ENCODE results near the gene EXD2. TPM values are rescaled to one million over a fixed set of nuclear protein-coding genes. Genes with fewer than 3 reads are reported as not detected.

Gene EXD2
- total and polyA plus RNA-seq, 2 of the 13 experiments (the other 11 are each of a cell fraction or from before 2014, with no cell fraction given), result 9.5 to 15.1 TPM

DNA sequence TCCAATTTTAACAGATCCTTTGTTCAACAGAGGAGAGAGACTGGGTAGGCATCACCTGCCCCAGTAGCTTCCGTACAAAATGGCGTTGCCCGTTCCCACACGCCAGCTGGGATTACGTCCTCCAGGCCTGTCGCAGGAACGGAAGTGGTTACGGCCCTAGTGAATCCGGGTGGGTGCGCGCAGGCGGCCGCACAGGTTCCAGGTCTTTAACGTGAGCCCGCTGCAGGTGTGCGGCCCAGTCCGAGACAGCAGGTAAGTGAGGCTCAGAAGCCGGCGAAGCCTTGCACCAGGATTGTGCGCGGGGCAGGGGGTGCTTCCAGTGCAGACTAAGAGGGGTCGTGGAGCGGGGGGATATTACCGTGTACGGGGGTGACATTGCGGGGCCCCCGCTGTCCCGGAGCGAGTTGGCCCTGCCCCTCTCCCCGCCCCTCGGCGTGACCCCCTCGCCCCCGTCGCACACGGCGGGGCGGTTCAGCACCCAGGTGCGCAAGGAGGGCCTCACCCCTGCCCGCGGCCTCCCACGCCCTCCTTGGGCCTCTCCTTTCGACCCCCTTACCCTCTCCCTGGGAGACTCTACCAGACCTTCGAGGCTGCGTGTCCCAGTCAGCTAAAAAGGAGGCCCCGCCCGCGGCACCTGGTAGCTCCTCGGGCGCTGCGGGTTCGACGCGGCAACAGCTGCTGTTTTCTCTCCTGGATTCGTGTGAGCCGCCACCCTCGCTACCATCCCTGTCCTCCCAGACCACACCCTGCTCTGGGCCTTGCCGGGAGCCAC is at the start of gene EXD2 (continued):
- TF ChIP-seq, protein P1, sequence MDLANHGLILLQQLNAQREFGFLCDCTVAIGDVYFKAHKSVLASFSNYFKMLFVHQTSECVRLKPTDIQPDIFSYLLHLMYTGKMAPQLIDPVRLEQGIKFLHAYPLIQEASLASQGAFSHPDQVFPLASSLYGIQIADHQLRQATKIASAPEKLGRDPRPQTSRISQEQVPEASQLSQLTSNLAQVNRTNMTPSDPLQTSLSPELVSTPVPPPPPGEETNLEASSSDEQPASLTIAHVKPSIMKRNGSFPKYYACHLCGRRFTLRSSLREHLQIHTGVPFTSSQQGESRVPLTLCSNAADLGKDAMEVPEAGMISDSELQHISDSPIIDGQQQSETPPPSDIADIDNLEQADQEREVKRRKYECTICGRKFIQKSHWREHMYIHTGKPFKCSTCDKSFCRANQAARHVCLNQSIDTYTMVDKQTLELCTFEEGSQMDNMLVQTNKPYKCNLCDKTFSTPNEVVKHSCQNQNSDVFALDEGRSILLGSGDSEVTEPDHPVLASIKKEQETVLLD (CRISPR knock-in tag; IDR thresholded peaks at IDR 0.05; ENCODE audit: low read depth), result no peak
- TF ChIP-seq FLYWCH1 (CRISPR knock-in tag; IDR thresholded peaks at IDR 0.05) (no peak), ZNF292 (CRISPR knock-in tag; IDR thresholded peaks at IDR 0.05; ENCODE audit: borderline replicate concordance, low read depth) (peak; percentile 62; the same call in 1 of the 2 replicates), AGO2 (optimal IDR thresholded peaks at IDR 0.05; ENCODE audit: low read depth, low read length) (no peak), ASH2L (IDR thresholded peaks at IDR 0.05; ENCODE audit: insufficient read length, low read depth, low read length) (peak; percentile 94), DMAP1 (CRISPR knock-in tag; IDR thresholded peaks at IDR 0.05) (peak; percentile 86), U2AF2 (IDR thresholded peaks at IDR 0.05; ENCODE audit: low read depth, low read length) (no peak), ZNF850 (CRISPR knock-in tag; conservative IDR thresholded peaks at IDR 0.05) (no peak), CENPT (CRISPR knock-in tag; IDR thresholded peaks at IDR 0.05; ENCODE audit: low read depth) (no peak), ZNF260 (CRISPR knock-in tag; IDR thresholded peaks at IDR 0.05; ENCODE audit: borderline replicate concordance, low read depth) (no peak), ZNF207 (IDR thresholded peaks at IDR 0.05; ENCODE audit: borderline replicate concordance) (no peak), ZNF737 (CRISPR knock-in tag; IDR thresholded peaks at IDR 0.05; ENCODE audit: borderline replicate concordance) (no peak), HNF4A (CRISPR knock-in tag; IDR thresholded peaks at IDR 0.05) (peak; percentile 34; the same call in 1 of the 2 replicates), CBX5 (CRISPR knock-in tag; IDR thresholded peaks at IDR 0.05; ENCODE audit: borderline replicate concordance) (peak; percentile 63)
- TF ChIP-seq, protein P2, sequence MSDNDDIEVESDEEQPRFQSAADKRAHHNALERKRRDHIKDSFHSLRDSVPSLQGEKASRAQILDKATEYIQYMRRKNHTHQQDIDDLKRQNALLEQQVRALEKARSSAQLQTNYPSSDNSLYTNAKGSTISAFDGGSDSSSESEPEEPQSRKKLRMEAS (IDR thresholded peaks at IDR 0.05), result peak; percentile 91
- TF ChIP-seq, protein P3, sequence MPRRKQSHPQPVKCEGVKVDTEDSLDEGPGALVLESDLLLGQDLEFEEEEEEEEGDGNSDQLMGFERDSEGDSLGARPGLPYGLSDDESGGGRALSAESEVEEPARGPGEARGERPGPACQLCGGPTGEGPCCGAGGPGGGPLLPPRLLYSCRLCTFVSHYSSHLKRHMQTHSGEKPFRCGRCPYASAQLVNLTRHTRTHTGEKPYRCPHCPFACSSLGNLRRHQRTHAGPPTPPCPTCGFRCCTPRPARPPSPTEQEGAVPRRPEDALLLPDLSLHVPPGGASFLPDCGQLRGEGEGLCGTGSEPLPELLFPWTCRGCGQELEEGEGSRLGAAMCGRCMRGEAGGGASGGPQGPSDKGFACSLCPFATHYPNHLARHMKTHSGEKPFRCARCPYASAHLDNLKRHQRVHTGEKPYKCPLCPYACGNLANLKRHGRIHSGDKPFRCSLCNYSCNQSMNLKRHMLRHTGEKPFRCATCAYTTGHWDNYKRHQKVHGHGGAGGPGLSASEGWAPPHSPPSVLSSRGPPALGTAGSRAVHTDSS (CRISPR knock-in tag; conservative IDR thresholded peaks at IDR 0.05), result 0 out of 2 replicates have a peak, but pooled peaks have one; percentile 34
- TF ChIP-seq, protein P4, sequence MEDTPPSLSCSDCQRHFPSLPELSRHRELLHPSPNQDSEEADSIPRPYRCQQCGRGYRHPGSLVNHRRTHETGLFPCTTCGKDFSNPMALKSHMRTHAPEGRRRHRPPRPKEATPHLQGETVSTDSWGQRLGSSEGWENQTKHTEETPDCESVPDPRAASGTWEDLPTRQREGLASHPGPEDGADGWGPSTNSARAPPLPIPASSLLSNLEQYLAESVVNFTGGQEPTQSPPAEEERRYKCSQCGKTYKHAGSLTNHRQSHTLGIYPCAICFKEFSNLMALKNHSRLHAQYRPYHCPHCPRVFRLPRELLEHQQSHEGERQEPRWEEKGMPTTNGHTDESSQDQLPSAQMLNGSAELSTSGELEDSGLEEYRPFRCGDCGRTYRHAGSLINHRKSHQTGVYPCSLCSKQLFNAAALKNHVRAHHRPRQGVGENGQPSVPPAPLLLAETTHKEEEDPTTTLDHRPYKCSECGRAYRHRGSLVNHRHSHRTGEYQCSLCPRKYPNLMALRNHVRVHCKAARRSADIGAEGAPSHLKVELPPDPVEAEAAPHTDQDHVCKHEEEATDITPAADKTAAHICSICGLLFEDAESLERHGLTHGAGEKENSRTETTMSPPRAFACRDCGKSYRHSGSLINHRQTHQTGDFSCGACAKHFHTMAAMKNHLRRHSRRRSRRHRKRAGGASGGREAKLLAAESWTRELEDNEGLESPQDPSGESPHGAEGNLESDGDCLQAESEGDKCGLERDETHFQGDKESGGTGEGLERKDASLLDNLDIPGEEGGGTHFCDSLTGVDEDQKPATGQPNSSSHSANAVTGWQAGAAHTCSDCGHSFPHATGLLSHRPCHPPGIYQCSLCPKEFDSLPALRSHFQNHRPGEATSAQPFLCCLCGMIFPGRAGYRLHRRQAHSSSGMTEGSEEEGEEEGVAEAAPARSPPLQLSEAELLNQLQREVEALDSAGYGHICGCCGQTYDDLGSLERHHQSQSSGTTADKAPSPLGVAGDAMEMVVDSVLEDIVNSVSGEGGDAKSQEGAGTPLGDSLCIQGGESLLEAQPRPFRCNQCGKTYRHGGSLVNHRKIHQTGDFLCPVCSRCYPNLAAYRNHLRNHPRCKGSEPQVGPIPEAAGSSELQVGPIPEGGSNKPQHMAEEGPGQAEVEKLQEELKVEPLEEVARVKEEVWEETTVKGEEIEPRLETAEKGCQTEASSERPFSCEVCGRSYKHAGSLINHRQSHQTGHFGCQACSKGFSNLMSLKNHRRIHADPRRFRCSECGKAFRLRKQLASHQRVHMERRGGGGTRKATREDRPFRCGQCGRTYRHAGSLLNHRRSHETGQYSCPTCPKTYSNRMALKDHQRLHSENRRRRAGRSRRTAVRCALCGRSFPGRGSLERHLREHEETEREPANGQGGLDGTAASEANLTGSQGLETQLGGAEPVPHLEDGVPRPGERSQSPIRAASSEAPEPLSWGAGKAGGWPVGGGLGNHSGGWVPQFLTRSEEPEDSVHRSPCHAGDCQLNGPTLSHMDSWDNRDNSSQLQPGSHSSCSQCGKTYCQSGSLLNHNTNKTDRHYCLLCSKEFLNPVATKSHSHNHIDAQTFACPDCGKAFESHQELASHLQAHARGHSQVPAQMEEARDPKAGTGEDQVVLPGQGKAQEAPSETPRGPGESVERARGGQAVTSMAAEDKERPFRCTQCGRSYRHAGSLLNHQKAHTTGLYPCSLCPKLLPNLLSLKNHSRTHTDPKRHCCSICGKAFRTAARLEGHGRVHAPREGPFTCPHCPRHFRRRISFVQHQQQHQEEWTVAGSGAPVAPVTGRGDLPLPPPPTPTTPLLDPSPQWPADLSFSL (CRISPR knock-in tag; IDR thresholded peaks at IDR 0.05), result 0 out of 2 replicates have a peak, but pooled peaks have one; percentile 25
- TF ChIP-seq, protein P5, sequence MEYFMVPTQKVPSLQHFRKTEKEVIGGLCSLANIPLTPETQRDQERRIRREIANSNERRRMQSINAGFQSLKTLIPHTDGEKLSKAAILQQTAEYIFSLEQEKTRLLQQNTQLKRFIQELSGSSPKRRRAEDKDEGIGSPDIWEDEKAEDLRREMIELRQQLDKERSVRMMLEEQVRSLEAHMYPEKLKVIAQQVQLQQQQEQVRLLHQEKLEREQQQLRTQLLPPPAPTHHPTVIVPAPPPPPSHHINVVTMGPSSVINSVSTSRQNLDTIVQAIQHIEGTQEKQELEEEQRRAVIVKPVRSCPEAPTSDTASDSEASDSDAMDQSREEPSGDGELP (IDR thresholded peaks at IDR 0.05; ENCODE audit: borderline replicate concordance, low read depth), result peak; percentile 96

All from HepG2 (cell line).